Measurements from ENCODE around the gene LPIN3. TPM values are rescaled to one million over a fixed set of nuclear protein-coding genes. Genes with fewer than 3 reads are reported as not detected.
A peak's percentile ranks its signal among the peaks of the same experiment; 100 is the strongest.

LPIN3 gene
- total RNA-seq, 1 donor from 2014 or later: 0.52 TPM

GRCh38 chr20:41334443-41335421 is 5.9 kb upstream of the LPIN3 start:
- Histone ChIP-seq H3K27me3 (ENCODE audit: control insufficient read depth in 3 of 3, insufficient read depth in 3 of 3, low read length in 3 of 3) (no peaks in the 10 kb centered on the region), H3K36me3 (ENCODE audit: control insufficient read depth in 3 of 3, insufficient read depth in 3 of 3, low read length in 3 of 3) (no peaks in the 10 kb centered on the region), H3K9me3 (ENCODE audit: control insufficient read depth in 3 of 3, low read length in 3 of 3) (no peaks in the 10 kb centered on the region), H3K27ac (ENCODE audit: low read depth, low read length) (peak overlapping the region; percentile 55), H3K4me3 (ENCODE audit: low read length in 3 of 3) (no peak overlapping the region), H3K4me1 (ENCODE audit: control insufficient read depth in 3 of 3, insufficient read depth in 3 of 3, low read length in 3 of 3) (peaks cover 4 to 22% (median 14%) of the 10 kb centered on the region in 3 donors), H3K9ac (ENCODE audit: low read depth in 1 of 3, low read length in 3 of 3) (peak overlapping the region in 1 of 3 donors; percentile 33)

- peaks cover 4 to 23% (median 18%) of the 10 kb centered on the region in 3 donors for H3K4me1 ChIP-seq (ENCODE audit: control insufficient read depth in 3 of 3, insufficient read depth in 3 of 3, low read length in 3 of 3)
- no peak overlapping the region for H3K4me3 ChIP-seq (ENCODE audit: low read length in 3 of 3)
- H3K27ac ChIP-seq (ENCODE audit: low read depth, low read length): peak overlapping the region; percentile 44
- H3K36me3 ChIP-seq (ENCODE audit: control insufficient read depth in 3 of 3, insufficient read depth in 3 of 3, low read length in 3 of 3): no peaks in the 10 kb centered on the region
- H3K9ac ChIP-seq (ENCODE audit: low read depth in 1 of 3, low read length in 3 of 3): no peak overlapping the region
- no peaks in the 10 kb centered on the region for H3K9me3 ChIP-seq (ENCODE audit: control insufficient read depth in 3 of 3, low read length in 3 of 3)
- no peaks in the 10 kb centered on the region for H3K27me3 ChIP-seq (ENCODE audit: control insufficient read depth in 3 of 3, insufficient read depth in 3 of 3, low read length in 3 of 3)
Observed at GRCh38 chr20:41335591-41335990, 5.0 kb upstream of the LPIN3 start.

GRCh38 chr20:41336711-41337492 is 3.7 kb upstream of the LPIN3 start:
- Histone ChIP-seq H3K27me3 (ENCODE audit: control insufficient read depth in 3 of 3, insufficient read depth in 3 of 3, low read length in 3 of 3) (no peaks in the 10 kb centered on the region), H3K27ac (ENCODE audit: low read depth, low read length) (no peak overlapping the region), H3K4me3 (ENCODE audit: low read length in 3 of 3) (no peak overlapping the region), H3K9ac (ENCODE audit: low read depth in 1 of 3, low read length in 3 of 3) (no peak overlapping the region), H3K4me1 (ENCODE audit: control insufficient read depth in 3 of 3, insufficient read depth in 3 of 3, low read length in 3 of 3) (peaks cover 10 to 31% (median 25%) of the 10 kb centered on the region in 3 donors), H3K9me3 (ENCODE audit: control insufficient read depth in 3 of 3, low read length in 3 of 3) (no peaks in the 10 kb centered on the region), H3K36me3 (ENCODE audit: control insufficient read depth in 3 of 3, insufficient read depth in 3 of 3, low read length in 3 of 3) (no peaks in the 10 kb centered on the region)

- H3K27ac ChIP-seq (ENCODE audit: low read depth, low read length): peak overlapping the region; percentile 60
- H3K9ac ChIP-seq (ENCODE audit: low read depth in 1 of 3, low read length in 3 of 3): peak overlapping the region; percentile 43 to 57 (median 45)
- no peaks in the 10 kb centered on the region for H3K9me3 ChIP-seq (ENCODE audit: control insufficient read depth in 3 of 3, low read length in 3 of 3)
- H3K4me1 ChIP-seq (ENCODE audit: control insufficient read depth in 3 of 3, insufficient read depth in 3 of 3, low read length in 3 of 3): peaks cover 10 to 23% (median 19%) of the 10 kb centered on the region in 3 donors
- H3K27me3 ChIP-seq (ENCODE audit: control insufficient read depth in 3 of 3, insufficient read depth in 3 of 3, low read length in 3 of 3): no peaks in the 10 kb centered on the region
- peak overlapping the region; percentile 59 to 62 (median 60) for H3K4me3 ChIP-seq (ENCODE audit: low read length in 3 of 3)
- H3K36me3 ChIP-seq (ENCODE audit: control insufficient read depth in 3 of 3, insufficient read depth in 3 of 3, low read length in 3 of 3): no peaks in the 10 kb centered on the region
Observed at GRCh38 chr20:41339957-41340326, 679 bp upstream of the LPIN3 start.

- Histone ChIP-seq H3K9ac (ENCODE audit: low read depth in 1 of 3, low read length in 3 of 3) (no peak overlapping the region), H3K27me3 (ENCODE audit: control insufficient read depth in 3 of 3, insufficient read depth in 3 of 3, low read length in 3 of 3) (no peaks in the 10 kb centered on the region), H3K36me3 (ENCODE audit: control insufficient read depth in 3 of 3, insufficient read depth in 3 of 3, low read length in 3 of 3) (no peaks in the 10 kb centered on the region), H3K27ac (ENCODE audit: low read depth, low read length) (no peak overlapping the region), H3K4me1 (ENCODE audit: control insufficient read depth in 3 of 3, insufficient read depth in 3 of 3, low read length in 3 of 3) (peaks cover 10 to 19% (median 16%) of the 10 kb centered on the region in 3 donors), H3K9me3 (ENCODE audit: control insufficient read depth in 3 of 3, low read length in 3 of 3) (no peaks in the 10 kb centered on the region), H3K4me3 (ENCODE audit: low read length in 3 of 3) (no peak overlapping the region)
Observed at GRCh38 chr20:41342474-41343464, 2.1 kb downstream of the LPIN3 start.

- Histone ChIP-seq H3K9me3 (ENCODE audit: control insufficient read depth in 3 of 3, low read length in 3 of 3) (no peaks in the 10 kb centered on the region), H3K4me1 (ENCODE audit: control insufficient read depth in 3 of 3, insufficient read depth in 3 of 3, low read length in 3 of 3) (peaks cover 19 to 29% (median 21%) of the 10 kb centered on the region in 3 donors), H3K27me3 (ENCODE audit: control insufficient read depth in 3 of 3, insufficient read depth in 3 of 3, low read length in 3 of 3) (no peaks in the 10 kb centered on the region), H3K9ac (ENCODE audit: low read depth in 1 of 3, low read length in 3 of 3) (no peak overlapping the region), H3K4me3 (ENCODE audit: low read length in 3 of 3) (no peak overlapping the region), H3K36me3 (ENCODE audit: control insufficient read depth in 3 of 3, insufficient read depth in 3 of 3, low read length in 3 of 3) (no peaks in the 10 kb centered on the region), H3K27ac (ENCODE audit: low read depth, low read length) (no peak overlapping the region)
Observed at GRCh38 chr20:41344477-41344876, 3.9 kb downstream of the LPIN3 start.

- Histone ChIP-seq H3K27me3 (ENCODE audit: control insufficient read depth in 3 of 3, insufficient read depth in 3 of 3, low read length in 3 of 3) (no peaks in the 10 kb centered on the region), H3K36me3 (ENCODE audit: control insufficient read depth in 3 of 3, insufficient read depth in 3 of 3, low read length in 3 of 3) (no peaks in the 10 kb centered on the region), H3K27ac (ENCODE audit: low read depth, low read length) (no peak overlapping the region), H3K9me3 (ENCODE audit: control insufficient read depth in 3 of 3, low read length in 3 of 3) (no peaks in the 10 kb centered on the region), H3K4me1 (ENCODE audit: control insufficient read depth in 3 of 3, insufficient read depth in 3 of 3, low read length in 3 of 3) (peaks cover 15 to 23% (median 18%) of the 10 kb centered on the region in 3 donors), H3K9ac (ENCODE audit: low read depth in 1 of 3, low read length in 3 of 3) (no peak overlapping the region), H3K4me3 (ENCODE audit: low read length in 3 of 3) (no peak overlapping the region)
Observed at GRCh38 chr20:41344938-41345728, 4.5 kb downstream of the LPIN3 start.

GRCh38 chr20:41345729-41346067 is 5.1 kb downstream of the LPIN3 start:
- Histone ChIP-seq H3K27me3 (ENCODE audit: control insufficient read depth in 3 of 3, insufficient read depth in 3 of 3, low read length in 3 of 3) (no peaks in the 10 kb centered on the region), H3K27ac (ENCODE audit: low read depth, low read length) (no peak overlapping the region), H3K4me3 (ENCODE audit: low read length in 3 of 3) (no peak overlapping the region), H3K9ac (ENCODE audit: low read depth in 1 of 3, low read length in 3 of 3) (no peak overlapping the region), H3K9me3 (ENCODE audit: control insufficient read depth in 3 of 3, low read length in 3 of 3) (no peaks in the 10 kb centered on the region), H3K36me3 (ENCODE audit: control insufficient read depth in 3 of 3, insufficient read depth in 3 of 3, low read length in 3 of 3) (no peaks in the 10 kb centered on the region), H3K4me1 (ENCODE audit: control insufficient read depth in 3 of 3, insufficient read depth in 3 of 3, low read length in 3 of 3) (peaks cover 12 to 19% (median 15%) of the 10 kb centered on the region in 3 donors)
